SH-SY5Y (cell line): ENCODE measurements around the gene PTPRG.

ENCODE experiments used
- GATA2 ChIP-seq: IDR thresholded peaks from 2 replicates; pipeline ENCODE4 v1.6.1; 2011; ENCODE audit warnings: mild to moderate bottlenecking, low read depth, low read length
- GATA3 ChIP-seq: IDR thresholded peaks from 2 replicates; pipeline ENCODE4 v1.6.1; 2011; ENCODE audit warnings: low read depth, mild to moderate bottlenecking, low read length, moderate library complexity

PTPRG gene

GRCh38 chr3:61899700-61900462 is 338.5 kb downstream of the PTPRG start:
- TF ChIP-seq GATA3, result no peak
- TF ChIP-seq GATA2, result no peak

GRCh38 chr3:61901496-61901895 is 340.1 kb downstream of the PTPRG start:
- TF ChIP-seq GATA2, result no peak
- no peak for TF ChIP-seq GATA3

- TF ChIP-seq GATA3 (no peak), GATA2 (no peak)
Observed at GRCh38 chr3:61901986-61902385, 340.6 kb downstream of the PTPRG start.

GRCh38 chr3:61903074-61903473 is 341.7 kb downstream of the PTPRG start:
- TF ChIP-seq GATA3 (no peak), GATA2 (no peak)

- TF ChIP-seq GATA3 (no peak), GATA2 (no peak)
Observed at GRCh38 chr3:61903931-61904657, 342.7 kb downstream of the PTPRG start.

GRCh38 chr3:61907210-61907795 is 345.9 kb downstream of the PTPRG start:
- no peak for TF ChIP-seq GATA2
- no peak for TF ChIP-seq GATA3

GRCh38 chr3:61908382-61908781 is 347.0 kb downstream of the PTPRG start:
- TF ChIP-seq GATA2 (no peak), GATA3 (no peak)

GRCh38 chr3:61910732-61911131 is 349.4 kb downstream of the PTPRG start:
- TF ChIP-seq GATA3 (no peak), GATA2 (no peak)

GRCh38 chr3:61912158-61912557 is 350.8 kb downstream of the PTPRG start:
- TF ChIP-seq GATA3 (no peak), GATA2 (no peak)

GRCh38 chr3:61913701-61914100 is 352.3 kb downstream of the PTPRG start:
- TF ChIP-seq GATA2 (no peak), GATA3 (no peak)

GRCh38 chr3:61914276-61914675 is 352.9 kb downstream of the PTPRG start:
- TF ChIP-seq GATA2, result no peak

- TF ChIP-seq GATA3, result no peak
- no peak for TF ChIP-seq GATA2
Observed at GRCh38 chr3:61915296-61915695, 353.9 kb downstream of the PTPRG start.

GRCh38 chr3:61919371-61919770 is 358.0 kb downstream of the PTPRG start:
- TF ChIP-seq GATA2, result no peak
- TF ChIP-seq GATA3, result no peak

GRCh38 chr3:61922118-61922517 is 360.7 kb downstream of the PTPRG start:
- no peak for TF ChIP-seq GATA2
- no peak for TF ChIP-seq GATA3

GRCh38 chr3:61924090-61924735 is 362.8 kb downstream of the PTPRG start:
- TF ChIP-seq GATA2, result no peak
- TF ChIP-seq GATA3, result no peak
